MM.1S (cell line): ENCODE measurements around the gene MPPED1.

Experiments
- CTCF ChIP-seq: fragments of 300-600 bp; sonication (generic); IDR thresholded peaks from 2 replicates; pipeline ENCODE4 v1.5.1; 2016; ENCODE audit warnings: antibody characterized with exemption, low read length, mixed read lengths
- EZH2phosphoT487 ChIP-seq: fragments of 300-600 bp; sonication (generic); IDR thresholded peaks from 2 replicates; pipeline ENCODE4 v1.6.1; 2018; ENCODE audit warnings: antibody characterized with exemption, low read length

- no peak for TF ChIP-seq CTCF
- TF ChIP-seq EZH2phosphoT487 = no peak
These were observed 94.1 kb downstream of the MPPED1 start for GRCh38 chr22:43505896-43506295.
